Endodermal cell (in vitro differentiated cells): Measurements from ENCODE around the gene MYOZ1. TPM values are rescaled to one million over a fixed set of nuclear protein-coding genes. Genes with fewer than 3 reads are reported as not detected.

Experiments used
- DNase-seq: peaks from one replicate; pipeline ENCODE4 v3.0.0-alpha.2; 2017
- H3K27ac ChIP-seq: 2 replicates; pipeline ENCODE4 v1.5.1; 2013; ENCODE audit warnings: mild to moderate bottlenecking, low read depth, low read length, moderate library complexity
- H3K27me3 ChIP-seq: 2 replicates; pipeline ENCODE4 v1.6.1; 2013; ENCODE audit warnings: mild to moderate bottlenecking, low read length, moderate library complexity; ENCODE audit not compliant: insufficient read depth, control insufficient read depth, poor library complexity, severe bottlenecking
- H3K36me3 ChIP-seq: 2 replicates; pipeline ENCODE4 v1.7.0; 2013; ENCODE audit warnings: mild to moderate bottlenecking, low read length, moderate library complexity; ENCODE audit not compliant: control insufficient read depth, insufficient read depth
- H3K4me1 ChIP-seq: one replicate; pipeline ENCODE4 v1.7.0; 2013; ENCODE audit warnings: low read length; ENCODE audit not compliant: control insufficient read depth, insufficient read depth
- H3K4me3 ChIP-seq: 2 replicates; pipeline ENCODE4 v1.5.1; 2013; ENCODE audit warnings: mild to moderate bottlenecking, low read length, moderate library complexity
- H3K9ac ChIP-seq: 2 replicates; pipeline ENCODE4 v1.6.1; 2013; ENCODE audit warnings: mild to moderate bottlenecking, low read length, moderate library complexity; ENCODE audit not compliant: poor library complexity, severe bottlenecking; ENCODE audit errors: extremely low read depth
- H3K9me3 ChIP-seq: 2 replicates; pipeline ENCODE4 v1.6.1; 2013; ENCODE audit warnings: mild to moderate bottlenecking, low read length, moderate library complexity; ENCODE audit not compliant: control insufficient read depth
- H3K27ac Mint-ChIP-seq: 2 replicates; pipeline ENCODE4 v1.8.0; 2020; ENCODE audit warnings: mixed read lengths
- H3K27me3 Mint-ChIP-seq: 2 replicates; pipeline ENCODE4 v1.8.0; 2021; ENCODE audit warnings: mild to moderate bottlenecking, mixed read lengths; ENCODE audit not compliant: insufficient read depth
- H3K36me3 Mint-ChIP-seq: 2 replicates; pipeline ENCODE4 v1.8.0; 2020; ENCODE audit warnings: low read depth, mixed read lengths
- H3K4me1 Mint-ChIP-seq: 2 replicates; pipeline ENCODE4 v1.8.0; 2020; ENCODE audit warnings: mixed read lengths
- H3K4me3 Mint-ChIP-seq: 2 replicates; pipeline ENCODE4 v1.8.0; 2020; ENCODE audit warnings: mild to moderate bottlenecking, moderate library complexity, mixed read lengths
- H3K9me3 Mint-ChIP-seq: 2 replicates; pipeline ENCODE4 v1.8.0; 2020; ENCODE audit warnings: mild to moderate bottlenecking, mixed read lengths
- CTCF ChIP-seq: fragments of 200-600 bp; sonication (generic); conservative IDR thresholded peaks from 2 replicates; pipeline ENCODE4 v1.5.0; 2021; ENCODE audit warnings: antibody characterized with exemption, mild to moderate bottlenecking
- WGBS, 2 experiments: methylation state at CpG; one replicate each; pipeline versions ENCODE4 v1.1.5 to v1.1.7; 2013; ENCODE audit warnings: missing lambda C conversion rate in 2 of 2, mixed read lengths in 1 of 2; ENCODE audit not compliant: insufficient coverage in 1 of 2, insufficient read length in 1 of 2; 5-methylcytosine and 5-hydroxymethylcytosine counted together
- total RNA-seq, 2 donors: library from RNA; stranded (reverse); fragmentation: NEBNext Ultra II Directional in 1 of 2; extraction: Animal tissue kit (Norgen Biotek cat#: 25700) in 1 of 2; gene quantifications; 2 replicates in 1 of 2; 3 replicates in 1 of 2; pipeline ENCODE4 v1.2.1, GENCODE V29; 2021

Gene MYOZ1
- total RNA-seq, 2 donors from 2014 or later: 1.6 to 2.4 TPM

GRCh38 chr10:73588656-73589055 lies 52.6 kb downstream of the MYOZ1 start:
- Mint-ChIP-seq H3K4me3 (peak overlapping the region; percentile 51), H3K9me3 (peaks cover 11% of the 10 kb centered on the region), H3K36me3 (peaks cover 19% of the 10 kb centered on the region), H3K27ac (peak overlapping the region; percentile 29), H3K27me3 (no peaks in the 10 kb centered on the region), H3K4me1 (peaks cover 46% of the 10 kb centered on the region)
- no peak overlapping the region for H3K9ac ChIP-seq
- TF ChIP-seq CTCF: no peak
- no peak for DNase-seq
- H3K4me3 ChIP-seq: peak overlapping the region; percentile 83
- H3K36me3 ChIP-seq: peaks cover 6% of the 10 kb centered on the region
- 80 to 93% methylated on average over 1 of the region's 1 CpG for WGBS, 2 experiments
- peaks cover 6% of the 10 kb centered on the region for H3K4me1 ChIP-seq
- no peak overlapping the region for H3K27ac ChIP-seq
- H3K27me3 ChIP-seq: no peaks in the 10 kb centered on the region
- peaks cover 11% of the 10 kb centered on the region for H3K9me3 ChIP-seq

GRCh38 chr10:73586583-73586984 lies 54.7 kb downstream of the MYOZ1 start:
- H3K4me1 ChIP-seq: peaks cover 6% of the 10 kb centered on the region
- no peak overlapping the region for H3K4me3 Mint-ChIP-seq
- peaks cover 22% of the 10 kb centered on the region for H3K36me3 Mint-ChIP-seq
- 86 to 93% methylated on average over 1 of the region's 1 CpG for WGBS, 2 experiments
- H3K27ac Mint-ChIP-seq: no peak overlapping the region
- H3K27me3 ChIP-seq: no peaks in the 10 kb centered on the region
- no peak for DNase-seq
- peaks cover 11% of the 10 kb centered on the region for H3K9me3 ChIP-seq
- no peak overlapping the region for H3K9ac ChIP-seq
- H3K4me1 Mint-ChIP-seq: peaks cover 38% of the 10 kb centered on the region
- no peaks in the 10 kb centered on the region for H3K27me3 Mint-ChIP-seq
- H3K27ac ChIP-seq: no peak overlapping the region
- H3K36me3 ChIP-seq: peaks cover 11% of the 10 kb centered on the region
- peak overlapping the region; percentile 46 for H3K4me3 ChIP-seq
- no peak for TF ChIP-seq CTCF
- H3K9me3 Mint-ChIP-seq: peaks cover 11% of the 10 kb centered on the region

GRCh38 chr10:73585327-73585726 lies 55.9 kb downstream of the MYOZ1 start:
- H3K4me1 Mint-ChIP-seq: peaks cover 32% of the 10 kb centered on the region

More at GRCh38 chr10:73585327-73585726, 55.9 kb downstream of the MYOZ1 start:
- H3K27ac Mint-ChIP-seq: no peak overlapping the region
- 99 to 100% methylated on average over 2 to 3 of the region's 3 CpGs for WGBS, 2 experiments
- H3K9me3 Mint-ChIP-seq: peaks cover 11% of the 10 kb centered on the region
- Histone ChIP-seq H3K36me3 (peaks cover 19% of the 10 kb centered on the region), H3K27me3 (no peaks in the 10 kb centered on the region), H3K9me3 (peaks cover 15% of the 10 kb centered on the region), H3K27ac (no peak overlapping the region), H3K4me1 (peaks cover 6% of the 10 kb centered on the region), H3K4me3 (peak overlapping the region; percentile 48), H3K9ac (no peak overlapping the region)
- no peak overlapping the region for H3K4me3 Mint-ChIP-seq
- no peak for DNase-seq
- TF ChIP-seq CTCF: no peak
- peaks cover 24% of the 10 kb centered on the region for H3K36me3 Mint-ChIP-seq
- H3K27me3 Mint-ChIP-seq: no peaks in the 10 kb centered on the region
